ENCODE measurements around the gene NAA40. TPM values are rescaled to one million over a fixed set of nuclear protein-coding genes. Genes with fewer than 3 reads are reported as not detected.
"Not testable (repeated sequence)": the region's sequence is repeated elsewhere in the genome, so short reads cannot be mapped to it uniquely, and the experiment has no call there.

The NAA40 gene
- total RNA-seq, 1 experiment from 2014 or later, result 15.1 TPM

DNA sequence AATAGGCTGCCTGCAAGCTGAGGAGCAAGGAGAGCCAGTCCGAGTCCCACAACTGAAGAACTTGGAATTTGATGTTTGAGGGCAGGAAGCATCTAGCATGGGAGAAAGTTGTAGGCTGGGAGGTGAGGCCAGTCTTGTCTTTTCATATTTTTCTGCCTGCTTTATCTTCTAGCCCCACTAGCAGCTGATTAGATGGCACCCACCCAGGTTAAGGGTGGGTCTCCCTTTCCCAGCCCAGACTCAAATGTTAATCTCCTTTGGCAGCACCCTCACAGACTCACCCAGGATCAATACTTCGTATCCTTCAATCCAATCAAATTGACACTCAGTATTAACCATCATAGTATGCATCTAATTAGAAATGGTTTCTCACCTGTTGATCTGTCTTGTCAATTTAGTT lies 30.7 kb downstream of the NAA40 start:
- in situ Hi-C loops (cut with HindIII; ENCODE audit: low pct_unique_long_range_greater_than_20kb, low sequenced_read_pairs), result no loop called here
- DNase-seq (ENCODE audit: low read depth), result no peak

GRCh38 chr11:63970902-63971301 lies 32.1 kb downstream of the NAA40 start:
- in situ Hi-C loops (cut with HindIII; ENCODE audit: low pct_unique_long_range_greater_than_20kb, low sequenced_read_pairs), result no loop called here
- no peak for DNase-seq (ENCODE audit: low read depth)

GRCh38 chr11:63973912-63974258 lies 35.1 kb downstream of the NAA40 start:
- DNase-seq (ENCODE audit: low read depth); in situ Hi-C loops (cut with HindIII; ENCODE audit: low pct_unique_long_range_greater_than_20kb, low sequenced_read_pairs): not testable (repeated sequence)

DNA sequence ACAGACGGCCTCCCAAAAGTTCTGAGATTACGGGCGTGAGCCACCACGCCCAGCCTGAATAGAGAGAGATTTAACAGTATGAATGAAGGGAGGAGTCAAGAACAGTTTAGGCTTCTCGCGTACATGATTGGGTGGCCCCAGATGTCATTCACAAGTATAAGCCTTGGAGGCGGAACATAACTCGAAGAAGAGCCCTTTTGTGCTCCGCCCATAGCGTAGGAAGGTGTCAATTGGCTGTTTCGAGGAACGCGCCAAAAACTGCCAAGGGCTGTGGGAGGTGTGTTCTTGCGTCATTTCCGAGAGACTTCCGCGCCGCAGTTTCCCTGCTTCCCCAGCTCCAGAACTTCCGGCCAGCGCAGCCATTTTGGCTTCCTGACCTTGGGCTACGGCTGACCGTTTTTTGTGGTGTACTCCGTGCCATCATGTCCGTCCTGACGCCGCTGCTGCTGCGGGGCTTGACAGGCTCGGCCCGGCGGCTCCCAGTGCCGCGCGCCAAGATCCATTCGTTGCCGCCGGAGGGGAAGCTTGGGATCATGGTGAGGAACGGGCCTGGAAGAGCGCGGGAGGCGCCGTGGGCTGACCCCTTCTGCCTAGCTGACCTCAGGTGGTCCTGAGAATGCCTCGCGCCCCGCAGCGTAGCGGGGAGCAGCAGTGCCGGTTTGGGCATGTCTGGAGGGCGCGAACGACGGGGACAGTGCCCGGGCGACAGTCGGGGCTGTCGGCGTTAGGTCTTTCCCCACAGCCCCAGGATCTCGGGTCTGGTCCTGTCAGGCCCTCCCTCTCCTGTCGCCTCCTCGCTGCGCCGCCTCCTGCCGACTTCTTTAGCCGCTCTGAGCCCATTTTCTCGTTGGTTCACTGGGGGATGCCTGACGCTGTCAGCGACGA lies 35.7 kb downstream of the NAA40 start, which contains the start of gene COX8A:
COX8A (plus strand) TSS at position 362 of the 885 bp plus-strand sequence; CDS start at position 423, 61 bp downstream.
- in situ Hi-C loops (cut with HindIII; ENCODE audit: low pct_unique_long_range_greater_than_20kb, low sequenced_read_pairs), result no loop called here
- DNase-seq (ENCODE audit: low read depth), result peak; percentile 98

DNA sequence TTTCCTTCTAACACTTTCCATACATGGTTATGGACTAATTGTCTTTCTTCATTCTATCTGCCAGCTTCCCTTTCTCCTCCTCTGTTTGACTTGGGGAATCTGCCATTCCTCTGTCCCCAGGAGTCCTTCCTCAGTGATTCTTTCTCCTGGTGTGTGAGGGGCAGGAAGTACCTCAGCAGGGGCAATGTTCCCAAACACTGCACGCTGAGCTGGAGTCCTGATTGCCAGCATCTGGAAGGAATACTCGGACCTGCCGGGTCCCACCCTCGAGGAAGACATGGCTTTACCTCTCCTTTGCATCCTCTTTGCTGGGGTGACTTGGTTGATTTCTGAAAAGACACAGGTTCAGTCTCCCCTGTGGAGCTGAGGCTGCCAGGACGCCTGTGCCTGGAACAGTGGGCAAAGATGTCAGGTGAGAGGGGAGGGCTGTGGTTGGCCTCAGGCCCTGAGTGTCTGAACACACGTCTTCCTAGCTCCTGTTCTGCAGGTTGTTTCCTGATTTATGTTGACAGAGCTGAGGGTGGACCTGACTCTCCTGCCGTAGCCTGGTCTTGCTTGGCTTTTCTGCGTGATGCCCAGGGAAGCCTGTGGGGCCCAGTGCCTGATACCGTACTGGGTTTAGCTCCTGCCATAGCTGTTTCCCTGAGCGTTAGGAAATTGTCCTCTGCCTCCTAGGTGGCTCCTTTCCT lies 39.9 kb downstream of the NAA40 start:
- no peak for DNase-seq (ENCODE audit: low read depth)
- in situ Hi-C loops (cut with HindIII; ENCODE audit: low pct_unique_long_range_greater_than_20kb, low sequenced_read_pairs), result no loop called here

DNA sequence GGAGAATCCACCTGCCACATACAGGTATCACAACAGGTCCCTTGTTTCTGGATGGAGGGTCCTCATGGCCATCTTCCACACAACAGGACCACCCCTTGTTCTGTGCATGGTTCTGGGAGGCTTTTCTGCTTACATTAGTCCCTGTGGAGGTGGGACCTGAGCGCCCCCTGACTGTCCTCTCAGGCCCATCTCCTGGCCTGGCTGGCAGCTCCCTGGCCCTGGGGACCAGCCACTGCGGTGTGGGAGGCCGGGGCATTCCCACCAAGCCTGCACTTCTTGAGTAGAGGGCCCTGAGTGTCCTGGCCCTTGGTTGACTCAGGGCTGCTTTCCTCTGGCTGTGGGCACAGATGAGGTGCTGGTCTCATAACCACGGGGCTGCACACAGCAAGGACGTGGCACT lies 40.6 kb downstream of the NAA40 start:
- in situ Hi-C loops (cut with HindIII; ENCODE audit: low pct_unique_long_range_greater_than_20kb, low sequenced_read_pairs), result no loop called here
- DNase-seq (ENCODE audit: low read depth), result no peak

GRCh38 chr11:63985812-63986155 lies 47.0 kb downstream of the NAA40 start:
- in situ Hi-C loops (cut with HindIII; ENCODE audit: low pct_unique_long_range_greater_than_20kb, low sequenced_read_pairs), result no loop called here
- no peak for DNase-seq (ENCODE audit: low read depth)

GRCh38 chr11:63986156-63986931 lies 47.5 kb downstream of the NAA40 start, which contains the start of gene OTUB1:
OTUB1 (plus strand) TSS chr11:63986438; CDS start chr11:63986457, 19 bp downstream.
- in situ Hi-C loops (cut with HindIII; ENCODE audit: low pct_unique_long_range_greater_than_20kb, low sequenced_read_pairs), result no loop called here
- peak; percentile 85 for DNase-seq (ENCODE audit: low read depth)

DNA sequence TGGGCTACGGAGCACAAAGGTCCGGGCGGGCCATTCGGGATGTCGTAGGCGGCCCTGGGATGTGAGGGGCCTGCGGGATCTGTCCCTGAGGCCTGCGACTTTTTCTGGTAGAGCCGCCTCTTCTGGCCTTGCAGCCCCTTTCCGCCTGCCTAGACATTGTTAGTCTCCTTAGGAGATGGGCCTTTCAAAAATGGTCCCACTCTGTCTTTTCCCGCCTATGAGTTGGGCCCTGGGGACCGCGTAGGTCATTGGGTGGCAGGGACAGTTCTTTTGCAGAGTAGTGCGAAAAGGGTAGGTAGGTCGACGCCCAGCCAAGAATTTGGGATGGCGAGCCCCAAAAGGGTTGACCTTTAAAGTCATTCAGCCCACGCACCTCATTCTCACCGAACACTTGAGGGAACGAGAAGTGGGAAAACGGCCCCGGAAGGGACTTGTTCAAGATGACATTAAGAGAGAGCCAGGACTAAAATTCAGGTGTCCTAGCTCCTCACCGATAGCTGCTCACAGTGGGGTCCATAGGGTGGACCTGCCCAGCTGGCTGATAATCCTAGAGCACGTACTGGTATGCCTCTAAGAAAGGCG lies 48.2 kb downstream of the NAA40 start:
- no peak for DNase-seq (ENCODE audit: low read depth)
- in situ Hi-C loops (cut with HindIII; ENCODE audit: low pct_unique_long_range_greater_than_20kb, low sequenced_read_pairs), result no loop called here

DNA sequence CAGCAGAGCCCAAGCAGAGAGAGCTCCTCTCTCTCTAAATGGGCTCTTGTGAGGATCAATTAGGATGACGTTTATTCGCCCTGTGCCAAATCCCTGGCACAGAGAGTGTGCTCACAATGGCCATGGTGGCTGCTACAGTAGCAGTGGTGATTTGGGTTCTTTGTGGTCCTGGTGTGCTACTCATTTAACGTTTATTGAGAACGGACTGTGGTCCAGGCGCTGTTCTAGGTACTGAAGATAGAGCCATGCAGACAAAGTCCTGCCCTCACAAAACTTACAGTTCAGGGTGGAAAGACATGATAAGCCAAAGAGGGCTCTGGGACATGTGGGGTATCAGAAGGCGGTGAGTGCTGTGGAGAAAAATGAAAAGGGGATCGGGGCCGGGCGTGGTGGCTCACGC lies 52.8 kb downstream of the NAA40 start:
- in situ Hi-C loops (cut with HindIII; ENCODE audit: low pct_unique_long_range_greater_than_20kb, low sequenced_read_pairs), result no loop called here

DNA sequence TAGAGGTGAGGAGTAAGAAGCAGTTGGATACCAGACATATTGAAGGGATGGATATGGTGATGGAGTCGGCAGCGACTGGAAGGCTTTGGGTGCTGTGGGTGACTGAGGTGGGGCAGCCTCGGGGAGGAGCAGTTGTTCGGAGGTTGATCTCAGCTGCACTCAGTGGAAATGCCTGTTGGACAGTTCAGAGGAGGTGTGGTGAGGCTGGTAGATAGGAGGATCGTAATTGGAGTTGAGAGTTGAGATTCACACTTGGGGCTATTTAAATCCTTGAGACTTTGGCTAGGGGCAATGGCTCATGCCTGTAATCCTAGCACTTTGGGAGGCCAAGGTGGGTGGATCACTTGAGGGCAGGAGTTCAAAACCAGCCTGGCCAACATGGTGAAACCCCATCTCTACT lies 54.3 kb downstream of the NAA40 start:
- no peak for DNase-seq (ENCODE audit: low read depth)
- in situ Hi-C loops (cut with HindIII; ENCODE audit: low pct_unique_long_range_greater_than_20kb, low sequenced_read_pairs), result no loop called here

More for the DNA sequence above, 52.8 kb downstream of the NAA40 start:
- no peak for DNase-seq (ENCODE audit: low read depth)

DNA sequence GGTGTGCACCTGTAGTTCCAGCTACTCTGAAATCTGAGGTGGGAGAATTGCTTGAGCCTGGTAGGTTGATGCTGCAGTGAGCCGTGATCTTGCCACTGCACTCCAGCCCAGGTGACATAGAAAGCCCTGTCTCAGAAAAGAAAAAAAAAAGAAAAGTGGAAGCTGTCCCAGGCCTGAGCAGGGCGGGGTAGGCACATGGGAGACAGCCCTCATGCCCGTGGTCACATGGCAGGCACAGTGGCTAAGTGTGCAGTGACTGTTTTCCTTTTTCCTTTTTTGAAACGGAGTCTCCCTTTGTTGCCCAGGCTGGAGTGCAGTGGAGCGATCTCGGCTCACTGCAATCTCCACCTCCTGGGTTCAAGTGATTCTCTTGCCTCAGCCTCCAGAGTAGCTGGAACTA lies 55.2 kb downstream of the NAA40 start:
- in situ Hi-C loops (cut with HindIII; ENCODE audit: low pct_unique_long_range_greater_than_20kb, low sequenced_read_pairs), result no loop called here
- DNase-seq (ENCODE audit: low read depth), result no peak

GRCh38 chr11:63996512-63996911 lies 57.7 kb downstream of the NAA40 start:
- DNase-seq (ENCODE audit: low read depth), result no peak
- in situ Hi-C loops (cut with HindIII; ENCODE audit: low pct_unique_long_range_greater_than_20kb, low sequenced_read_pairs), result no loop called here

DNA sequence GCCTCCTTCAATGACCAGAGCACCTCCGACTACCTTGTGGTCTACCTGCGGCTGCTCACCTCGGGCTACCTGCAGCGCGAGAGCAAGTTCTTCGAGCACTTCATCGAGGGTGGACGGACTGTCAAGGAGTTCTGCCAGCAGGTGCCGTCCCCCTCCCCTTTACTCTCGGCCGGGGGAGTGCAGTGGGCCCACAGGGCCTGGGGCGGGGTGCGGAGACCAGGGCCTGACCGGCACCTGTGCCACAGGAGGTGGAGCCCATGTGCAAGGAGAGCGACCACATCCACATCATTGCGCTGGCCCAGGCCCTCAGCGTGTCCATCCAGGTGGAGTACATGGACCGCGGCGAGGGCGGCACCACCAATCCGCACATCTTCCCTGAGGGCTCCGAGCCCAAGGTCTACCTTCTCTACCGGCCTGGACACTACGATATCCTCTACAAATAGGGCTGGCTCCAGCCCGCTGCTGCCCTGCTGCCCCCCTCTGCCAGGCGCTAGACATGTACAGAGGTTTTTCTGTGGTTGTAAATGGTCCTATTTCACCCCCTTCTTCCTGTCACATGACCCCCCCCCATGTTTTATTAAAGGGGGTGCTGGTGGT lies 58.4 kb downstream of the NAA40 start:
- in situ Hi-C loops (cut with HindIII; ENCODE audit: low pct_unique_long_range_greater_than_20kb, low sequenced_read_pairs), result no loop called here
- DNase-seq (ENCODE audit: low read depth), result no peak

GRCh38 chr11:63997801-63998337 lies 59.1 kb downstream of the NAA40 start:
- in situ Hi-C loops (cut with HindIII; ENCODE audit: low pct_unique_long_range_greater_than_20kb, low sequenced_read_pairs), result no loop called here
- DNase-seq (ENCODE audit: low read depth), result no peak

GRCh38 chr11:63998558-63999348 lies 60.0 kb downstream of the NAA40 start:
- in situ Hi-C loops (cut with HindIII; ENCODE audit: low pct_unique_long_range_greater_than_20kb, low sequenced_read_pairs), result no loop called here
- no peak for DNase-seq (ENCODE audit: low read depth)

- in situ Hi-C loops (cut with HindIII; ENCODE audit: low pct_unique_long_range_greater_than_20kb, low sequenced_read_pairs), result no loop called here
- no peak for DNase-seq (ENCODE audit: low read depth)
Measured at GRCh38 chr11:63999349-64000025, 60.7 kb downstream of the NAA40 start.
